Adipocyte (in vitro differentiated cells): ENCODE measurements around the gene THRB.
"Not testable (repeated sequence)": the region's sequence is repeated elsewhere in the genome, so short reads cannot be mapped to it uniquely, and the experiment has no call there.

ENCODE experiments used
- DNase-seq: peaks from one replicate; pipeline ENCODE4 v3.0.0-alpha.2; 2015; ENCODE audit warnings: low read depth
- H3K27me3 ChIP-seq: replicated peaks from 2 replicates; pipeline ENCODE4 v1.7.0; 2013; ENCODE audit warnings: mild to moderate bottlenecking, low read length, moderate library complexity; ENCODE audit not compliant: control insufficient read depth, insufficient read depth
- H3K36me3 ChIP-seq: 2 replicates; pipeline ENCODE4 v1.7.0; 2013; ENCODE audit warnings: low read length, mild to moderate bottlenecking, moderate library complexity; ENCODE audit not compliant: control insufficient read depth, insufficient read depth, severe bottlenecking
- H3K4me1 ChIP-seq: 2 replicates; pipeline ENCODE4 v1.7.0; 2013; ENCODE audit warnings: mild to moderate bottlenecking, low read length, moderate library complexity; ENCODE audit not compliant: control insufficient read depth, insufficient read depth
- H3K4me3 ChIP-seq: 2 replicates; pipeline ENCODE4 v1.7.0; 2013; ENCODE audit warnings: mild to moderate bottlenecking, low read length, moderate library complexity
- H3K9ac ChIP-seq: 2 replicates; pipeline ENCODE4 v1.7.0; 2013; ENCODE audit warnings: mild to moderate bottlenecking, low read length, moderate library complexity
- H3K9me3 ChIP-seq: 2 replicates; pipeline ENCODE4 v1.7.0; 2013; ENCODE audit warnings: mild to moderate bottlenecking, low read length, moderate library complexity; ENCODE audit not compliant: control insufficient read depth

The THRB gene

GRCh38 chr3:24400450-24400849 is 94.2 kb downstream of the THRB start:
- no peak overlapping the region for H3K9ac ChIP-seq
- no peaks in the 10 kb centered on the region for H3K36me3 ChIP-seq
- no peaks in the 10 kb centered on the region for H3K9me3 ChIP-seq
- DNase-seq, result no peak
- H3K27me3 ChIP-seq, result no peaks in the 10 kb centered on the region
- H3K4me1 ChIP-seq, result peaks cover 6% of the 10 kb centered on the region
- H3K4me3 ChIP-seq, result no peak overlapping the region

- Histone ChIP-seq H3K4me1 (peaks cover 6% of the 10 kb centered on the region), H3K27me3 (no peaks in the 10 kb centered on the region), H3K4me3 (no peak overlapping the region), H3K9ac (no peak overlapping the region), H3K36me3 (no peaks in the 10 kb centered on the region), H3K9me3 (no peaks in the 10 kb centered on the region)
- DNase-seq, result no peak
Measured at GRCh38 chr3:24400015-24400414, 94.6 kb downstream of the THRB start.

- Histone ChIP-seq H3K9ac (no peak overlapping the region), H3K4me1 (peaks cover 6% of the 10 kb centered on the region), H3K36me3 (no peaks in the 10 kb centered on the region), H3K9me3 (no peaks in the 10 kb centered on the region), H3K4me3 (no peak overlapping the region), H3K27me3 (no peaks in the 10 kb centered on the region)
- no peak for DNase-seq
Measured at GRCh38 chr3:24399614-24400013, 95.0 kb downstream of the THRB start.

- not testable (repeated sequence) for H3K4me1 ChIP-seq, H3K9me3 ChIP-seq, H3K27me3 ChIP-seq, DNase-seq, H3K36me3 ChIP-seq, H3K4me3 ChIP-seq, H3K9ac ChIP-seq
Measured at GRCh38 chr3:24398712-24399111, 95.9 kb downstream of the THRB start.

- Histone ChIP-seq H3K27me3 (no peaks in the 10 kb centered on the region), H3K4me1 (peaks cover 6% of the 10 kb centered on the region), H3K9me3 (no peaks in the 10 kb centered on the region), H3K4me3 (no peak overlapping the region), H3K36me3 (no peaks in the 10 kb centered on the region), H3K9ac (no peak overlapping the region)
- no peak for DNase-seq
Measured at GRCh38 chr3:24396338-24396737, 98.3 kb downstream of the THRB start.

- DNase-seq, result no peak
- Histone ChIP-seq H3K9ac (no peak overlapping the region), H3K27me3 (no peaks in the 10 kb centered on the region), H3K4me3 (no peak overlapping the region), H3K36me3 (no peaks in the 10 kb centered on the region), H3K9me3 (no peaks in the 10 kb centered on the region), H3K4me1 (peaks cover 5% of the 10 kb centered on the region)
Measured at GRCh38 chr3:24394754-24395153, 99.9 kb downstream of the THRB start.

- H3K9ac ChIP-seq, result no peak overlapping the region
- no peaks in the 10 kb centered on the region for H3K27me3 ChIP-seq
Measured at GRCh38 chr3:24393316-24393715, 101.3 kb downstream of the THRB start.

GRCh38 chr3:24390169-24391130 is 104.2 kb downstream of the THRB start:
- H3K4me1 ChIP-seq, result peaks cover 25% of the 10 kb centered on the region
- H3K9me3 ChIP-seq, result no peaks in the 10 kb centered on the region
- H3K4me3 ChIP-seq, result no peak overlapping the region
- DNase-seq, result no peak
- H3K36me3 ChIP-seq, result no peaks in the 10 kb centered on the region
- no peak overlapping the region for H3K9ac ChIP-seq
- no peaks in the 10 kb centered on the region for H3K27me3 ChIP-seq

More at GRCh38 chr3:24393316-24393715, 101.3 kb downstream of the THRB start:
- H3K4me1 ChIP-seq, result peaks cover 13% of the 10 kb centered on the region
- no peaks in the 10 kb centered on the region for H3K9me3 ChIP-seq
- no peaks in the 10 kb centered on the region for H3K36me3 ChIP-seq
- DNase-seq, result no peak
- H3K4me3 ChIP-seq, result no peak overlapping the region

GRCh38 chr3:24389108-24390090 is 105.3 kb downstream of the THRB start:
- H3K27me3 ChIP-seq, result no peaks in the 10 kb centered on the region
- no peak overlapping the region for H3K4me3 ChIP-seq
- H3K9me3 ChIP-seq, result no peaks in the 10 kb centered on the region
- DNase-seq, result no peak
- H3K4me1 ChIP-seq, result peaks cover 25% of the 10 kb centered on the region
- H3K9ac ChIP-seq, result no peak overlapping the region
- H3K36me3 ChIP-seq, result no peaks in the 10 kb centered on the region

GRCh38 chr3:24388611-24389010 is 106.0 kb downstream of the THRB start:
- Histone ChIP-seq H3K27me3 (no peaks in the 10 kb centered on the region), H3K9ac (no peak overlapping the region), H3K4me1 (peaks cover 25% of the 10 kb centered on the region), H3K36me3 (no peaks in the 10 kb centered on the region), H3K9me3 (no peaks in the 10 kb centered on the region), H3K4me3 (no peak overlapping the region)
- DNase-seq, result no peak

GRCh38 chr3:24388159-24388558 is 106.5 kb downstream of the THRB start:
- no peak overlapping the region for H3K9ac ChIP-seq
- H3K36me3 ChIP-seq, result no peaks in the 10 kb centered on the region
- DNase-seq, result no peak
- peaks cover 25% of the 10 kb centered on the region for H3K4me1 ChIP-seq
- H3K9me3 ChIP-seq, result no peaks in the 10 kb centered on the region
- no peaks in the 10 kb centered on the region for H3K27me3 ChIP-seq
- H3K4me3 ChIP-seq, result no peak overlapping the region
